H1 (cell line): Measurements from ENCODE around the gene ZYG11B. TPM values are rescaled to one million over a fixed set of nuclear protein-coding genes. Genes with fewer than 3 reads are reported as not detected.

ENCODE experiments used
- CTCF ChIA-PET: fragments of 300-600 bp; sonication (Branson Sonifier 250); formaldehyde crosslinking; loops from one replicate; lab custom pipeline; 2021; ENCODE audit not compliant: partially characterized antibody; lab: Charles Lee
- POLR2A ChIA-PET: fragments of 300-600 bp; sonication (Branson Sonifier 250); formaldehyde crosslinking; loops from one replicate; lab custom pipeline; 2021; ENCODE audit warnings: inconsistent platforms; ENCODE audit not compliant: partially characterized antibody; lab: Charles Lee
- DNase-seq, 2 experiments: peaks; one replicate each; pipeline versions ENCODE4 v3.0.0 to v3.0.0-alpha.2; 2010 to 2022; ENCODE audit warnings: low spot score in 2 of 2, low read depth in 1 of 2, mixed read lengths in 1 of 2
- FAIRE-seq: peaks from 2 replicates; lab custom pipeline; 2011; peaks lifted over from hg19 to GRCh38; lab: Jason Lieb, UNC
- H2AFZ ChIP-seq: 2 replicates; pipeline ENCODE4 v1.8.1; 2012; ENCODE audit warnings: low read length, inconsistent platforms
- H2AK5ac ChIP-seq: 2 replicates; pipeline ENCODE4 v1.6.1; 2013; ENCODE audit warnings: low read depth, low read length
- H2BK120ac ChIP-seq: replicated peaks from 2 replicates; pipeline ENCODE3; 2013; ENCODE audit warnings: low read depth, low read length, inconsistent platforms
- H2BK12ac ChIP-seq: 2 replicates; pipeline ENCODE4 v1.6.1; 2013; ENCODE audit warnings: low read depth, low read length
- H2BK15ac ChIP-seq: 2 replicates; pipeline ENCODE4 v1.6.1; 2013; ENCODE audit warnings: low read length
- H2BK20ac ChIP-seq: 2 replicates; pipeline ENCODE4 v1.6.1; 2013; ENCODE audit warnings: low read length
- H2BK5ac ChIP-seq: 2 replicates; pipeline ENCODE4 v1.6.1; 2013; ENCODE audit warnings: low read depth, low read length
- H3K14ac ChIP-seq: 2 replicates; pipeline ENCODE4 v1.6.1; 2013; ENCODE audit warnings: inconsistent platforms; ENCODE audit not compliant: insufficient read length
- H3K18ac ChIP-seq: 2 replicates; pipeline ENCODE4 v1.6.1; 2013; ENCODE audit warnings: low read length; ENCODE audit errors: extremely low read depth
- H3K23ac ChIP-seq: 2 replicates; pipeline ENCODE4 v1.6.1; 2013; ENCODE audit warnings: inconsistent platforms; ENCODE audit not compliant: insufficient read length
- H3K23me2 ChIP-seq: 2 replicates; pipeline ENCODE4 v1.6.1; 2013; ENCODE audit warnings: low read depth, low read length
- H3K27ac ChIP-seq: 2 replicates; pipeline ENCODE4 v1.6.1; 2011; ENCODE audit warnings: low read depth, low read length, inconsistent platforms
- H3K27me3 ChIP-seq, 4 experiments: replicated peaks in 1 of 4; 1 replicate in 1 of 4; 2 replicates in 3 of 4; pipeline versions ENCODE4 v1.6.1 to v1.8.1; 2011 to 2013; ENCODE audit warnings: low read length in 3 of 4, mild to moderate bottlenecking in 3 of 4, inconsistent platforms in 2 of 4, mixed read lengths in 2 of 4, moderate library complexity in 1 of 4; ENCODE audit not compliant: control insufficient read depth in 3 of 4, insufficient read depth in 3 of 4; ENCODE audit errors: extremely low read depth in 1 of 4
- H3K36me3 ChIP-seq, 4 experiments: 2 replicates each; pipeline versions ENCODE4 v1.6.1 to v1.8.1; 2011 to 2013; ENCODE audit warnings: mild to moderate bottlenecking in 4 of 4, low read length in 3 of 4, moderate library complexity in 2 of 4, control low read depth in 1 of 4, inconsistent platforms in 1 of 4; ENCODE audit not compliant: insufficient read depth in 4 of 4, control insufficient read depth in 2 of 4
- H3K4ac ChIP-seq: replicated peaks from 2 replicates; pipeline ENCODE3; 2013; ENCODE audit warnings: low read length, low read depth, mixed read lengths, inconsistent platforms; ENCODE audit not compliant: insufficient read length
- H3K4me1 ChIP-seq, 4 experiments: replicated peaks in 1 of 4; 1 replicate in 1 of 4; 2 replicates in 3 of 4; pipeline versions ENCODE4 v1.6.1 to v1.8.1; 2011 to 2013; ENCODE audit warnings: low read length in 3 of 4, inconsistent platforms in 2 of 4, mixed read lengths in 1 of 4; ENCODE audit not compliant: insufficient read depth in 4 of 4, control insufficient read depth in 3 of 4
- H3K4me2 ChIP-seq, 2 experiments: 2 replicates each; pipeline versions ENCODE4 v1.6.1 to v1.8.1; 2011 to 2013; ENCODE audit warnings: low read depth in 2 of 2, low read length in 2 of 2, control low read depth in 1 of 2, inconsistent platforms in 1 of 2, mild to moderate bottlenecking in 1 of 2; ENCODE audit not compliant: insufficient read depth in 1 of 2
- H3K4me3 ChIP-seq, 4 experiments: fragments of 200-600, 300-600 bp in 1 of 4; sonication (generic), shearing (Covaris generic), sonication (Bioruptor Twin) in 1 of 4; 2 replicates each; pipeline versions ENCODE4 v1.5.1 to v1.8.1; 2011 to 2016; ENCODE audit warnings: low read length in 4 of 4, low read depth in 3 of 4, control low read depth in 2 of 4, inconsistent platforms in 2 of 4, mild to moderate bottlenecking in 2 of 4, mixed read lengths in 1 of 4, moderate library complexity in 1 of 4; ENCODE audit not compliant: insufficient read depth in 2 of 4; ENCODE audit errors: extremely low read depth in 1 of 4
- H3K56ac ChIP-seq: replicated peaks from 2 replicates; pipeline ENCODE3; 2013; ENCODE audit warnings: low read depth, mild to moderate bottlenecking, mixed read lengths, low read length, inconsistent platforms; ENCODE audit not compliant: insufficient read length
- H3K79me1 ChIP-seq: 2 replicates; pipeline ENCODE4 v1.6.1; 2013; ENCODE audit warnings: low read depth, low read length, control low read depth
- H3K79me2 ChIP-seq, 2 experiments: 2 replicates each; pipeline versions ENCODE4 v1.6.1 to v1.8.1; 2012 to 2013; ENCODE audit warnings: low read length in 2 of 2, mild to moderate bottlenecking in 2 of 2, inconsistent platforms in 1 of 2; ENCODE audit not compliant: insufficient read depth in 2 of 2, control insufficient read depth in 1 of 2
- H3K9ac ChIP-seq, 4 experiments: replicated peaks in 1 of 4; 1 replicate in 1 of 4; 2 replicates in 3 of 4; pipeline versions ENCODE4 v1.6.1 to v1.8.1; 2011 to 2013; ENCODE audit warnings: low read depth in 3 of 4, low read length in 3 of 4, control low read depth in 2 of 4, mild to moderate bottlenecking in 2 of 4, moderate library complexity in 2 of 4, inconsistent platforms in 1 of 4; ENCODE audit errors: extremely low read depth in 1 of 4
- H3K9me3 ChIP-seq, 2 experiments: 2 replicates each; pipeline versions ENCODE4 v1.6.1 to v1.8.1; 2012 to 2013; ENCODE audit warnings: mild to moderate bottlenecking in 2 of 2, moderate library complexity in 2 of 2, control low read depth in 1 of 2, inconsistent platforms in 1 of 2, low read depth in 1 of 2, low read length in 1 of 2, mixed read lengths in 1 of 2; ENCODE audit not compliant: insufficient read depth in 2 of 2
- H4K20me1 ChIP-seq, 2 experiments: replicated peaks in 1 of 2; 2 replicates each; pipeline versions ENCODE3 to v1.8.1; 2011 to 2013; ENCODE audit warnings: inconsistent platforms in 2 of 2, low read length in 2 of 2, mild to moderate bottlenecking in 1 of 2; ENCODE audit not compliant: insufficient read depth in 2 of 2, control insufficient read depth in 1 of 2
- H4K5ac ChIP-seq: 2 replicates; pipeline ENCODE4 v1.6.1; 2013; ENCODE audit warnings: low read length, low read depth, mixed read lengths, inconsistent platforms; ENCODE audit not compliant: insufficient read length
- H4K8ac ChIP-seq: 2 replicates; pipeline ENCODE4 v1.8.0; 2013; ENCODE audit warnings: mild to moderate bottlenecking, moderate library complexity, low read length, inconsistent platforms; ENCODE audit not compliant: insufficient read depth; ENCODE audit errors: extremely low read depth
- H4K91ac ChIP-seq: replicated peaks from 2 replicates; pipeline ENCODE3; 2013; ENCODE audit warnings: low read length, mixed read lengths, inconsistent platforms; ENCODE audit not compliant: insufficient read length
- ATF3 ChIP-seq: IDR thresholded peaks from 2 replicates; pipeline ENCODE4 v1.6.1; 2011; ENCODE audit warnings: low read depth, mild to moderate bottlenecking, low read length; ENCODE audit not compliant: insufficient read depth
- CEBPB ChIP-seq: IDR thresholded peaks from 2 replicates; pipeline ENCODE4 v1.6.1; 2012; ENCODE audit warnings: low read depth, low read length
- CHD1 ChIP-seq: IDR thresholded peaks from 2 replicates; pipeline ENCODE4 v1.6.1; 2012; ENCODE audit warnings: low read depth, low read length, improper control_type of control experiment
- EGR1 ChIP-seq: IDR thresholded peaks from 2 replicates; pipeline ENCODE4 v1.6.1; 2011; ENCODE audit warnings: low read depth, low read length, borderline replicate concordance
- EZH2 ChIP-seq: fragments of 200-600 bp; sonication (generic); IDR thresholded peaks from 2 replicates; pipeline ENCODE4 v1.7.1; 2012; ENCODE audit warnings: low read depth, mild to moderate bottlenecking, moderate library complexity, low read length, inconsistent platforms; ENCODE audit not compliant: severe bottlenecking
- HDAC6 ChIP-seq: IDR thresholded peaks from one replicate; pipeline ENCODE4 v1.7.1; 2012; ENCODE audit warnings: low read depth, mild to moderate bottlenecking, inconsistent platforms, low read length, moderate library complexity
- KDM5A ChIP-seq: fragments of 200-600 bp; IDR thresholded peaks from 2 replicates; pipeline ENCODE4 v1.7.1; 2012; ENCODE audit warnings: mild to moderate bottlenecking, low read length, inconsistent platforms, mixed read lengths
- MAFK ChIP-seq: IDR thresholded peaks from 2 replicates; pipeline ENCODE4 v1.6.1; 2012; ENCODE audit warnings: low read depth, mild to moderate bottlenecking, improper control_type of control experiment, low read length
- POU5F1 ChIP-seq: IDR thresholded peaks from 2 replicates; pipeline ENCODE4 v1.6.1; 2011; ENCODE audit warnings: low read depth, mild to moderate bottlenecking, low read length, moderate library complexity
- RFX5 ChIP-seq: IDR thresholded peaks from 2 replicates; pipeline ENCODE4 v1.6.1; 2011; ENCODE audit warnings: low read depth, low read length, improper control_type of control experiment, borderline replicate concordance
- SP4 ChIP-seq: IDR thresholded peaks from 2 replicates; pipeline ENCODE4 v1.6.1; 2012; ENCODE audit warnings: low read length, inconsistent platforms
- SUZ12 ChIP-seq: fragments of 200-600 bp; sonication (generic); IDR thresholded peaks from 2 replicates; pipeline ENCODE4 v1.6.1; 2012; ENCODE audit warnings: mild to moderate bottlenecking, inconsistent platforms, low read length, moderate library complexity, mixed read lengths
- TAF7 ChIP-seq: optimal IDR thresholded peaks from 2 replicates; pipeline ENCODE3; 2011; ENCODE audit warnings: low read depth, mild to moderate bottlenecking, inconsistent platforms, low read length, moderate library complexity, borderline replicate concordance
- TCF12 ChIP-seq: IDR thresholded peaks from 2 replicates; pipeline ENCODE4 v1.6.1; 2011; ENCODE audit warnings: low read depth, mild to moderate bottlenecking, low read length
- WGBS, 2 experiments: shearing (Covaris generic) in 1 of 2; methylation state at CpG; one replicate each; pipeline versions ENCODE4 v1.1.6 to v1.1.7; 2013 to 2015; ENCODE audit warnings: low lambda C conversion rate in 2 of 2, mixed read lengths in 2 of 2, inconsistent platforms in 1 of 2, low coverage in 1 of 2, missing lambda C conversion rate in 1 of 2; ENCODE audit not compliant: insufficient replicate concordance in 2 of 2, insufficient coverage in 1 of 2, insufficient read length in 1 of 2; ENCODE audit errors: extremely low coverage in 1 of 2, missing lambda C conversion rate in 1 of 2; 5-methylcytosine and 5-hydroxymethylcytosine counted together
- polyA plus RNA-seq, 7 experiments: library from polyadenylated mRNA; depleted of rRNA in 3 of 7; stranded (reverse) in 5 of 7; unstranded in 2 of 7; fragments of >200 nt in 5 of 7; fragments of 200-250 nt in 2 of 7; gene quantifications; 1 replicate in 5 of 7; 2 replicates in 1 of 7; 4 replicates in 1 of 7; pipeline versions ENCODE4 v1.2.1 to v1.2.3, GENCODE V29; 2011 to 2013; ENCODE audit warnings: missing spikeins in 2 of 7, mixed read lengths in 2 of 7
- total RNA-seq: library from RNA; stranded (reverse); fragmentation: NEBNext Ultra II Directional; extraction: Animal tissue kit (Norgen Biotek cat#: 25700); gene quantifications from 2 replicates; pipeline ENCODE4 v1.2.1, GENCODE V29; 2021

ZYG11B gene
- total and polyA plus RNA-seq, 2 of the 8 experiments (the other 6 are each of a cell fraction or from before 2014, with no cell fraction given) = 4.4 to 20.9 TPM

- H2BK15ac ChIP-seq = no peak overlapping the region
- H3K18ac ChIP-seq = no peak overlapping the region
- no peak overlapping the region for H2BK20ac ChIP-seq
- no peak overlapping the region for H2AFZ ChIP-seq
- no peaks in the 10 kb centered on the region for H3K23me2 ChIP-seq
- no peaks in the 10 kb centered on the region for H4K20me1 ChIP-seq
- WGBS, 2 experiments = 94% methylated on average over 4 of the region's 4 CpGs; no CpG with 5 or more reads in 1 of the 2 experiments
- no peak overlapping the region for H4K8ac ChIP-seq
- H3K79me2 ChIP-seq = no peaks in the 10 kb centered on the region
- H3K4me2 ChIP-seq = no peak overlapping the region
- no peak overlapping the region for H4K91ac ChIP-seq
- no peak overlapping the region for H3K14ac ChIP-seq
- H2BK12ac ChIP-seq = no peak overlapping the region
- H3K9ac ChIP-seq = no peak overlapping the region
- no peak overlapping the region for H3K56ac ChIP-seq
- CTCF ChIA-PET = no interaction called here
- POLR2A ChIA-PET = interaction anchor here (0.7 kb wide), 1 partner anchor 129 kb away, joined by 3 read pairs; no protein-coding TSS in a partner anchor
- no peaks in the 10 kb centered on the region for H3K79me1 ChIP-seq
- H3K4me1 ChIP-seq = no peaks in the 10 kb centered on the region
- no peak overlapping the region for H3K4ac ChIP-seq
- no peaks in the 10 kb centered on the region for H3K27me3 ChIP-seq
- H3K36me3 ChIP-seq = no peaks in the 10 kb centered on the region; a peak in 1 of 8 replicates
- no peak overlapping the region for H2BK120ac ChIP-seq
- no peaks in the 10 kb centered on the region for H3K9me3 ChIP-seq
- H2BK5ac ChIP-seq = no peak overlapping the region
- DNase-seq (no peak), FAIRE-seq (no peak)
- H3K4me3 ChIP-seq = no peak overlapping the region
- H4K5ac ChIP-seq = no peak overlapping the region
- H3K27ac ChIP-seq = no peak overlapping the region
- H3K23ac ChIP-seq = no peak overlapping the region
- no peak overlapping the region for H2AK5ac ChIP-seq
- TF ChIP-seq EZH2 = no peak
- TF ChIP-seq TAF7 = no peak
- no peak for TF ChIP-seq TCF12
- TF ChIP-seq POU5F1 = no peak
- no peak for TF ChIP-seq CEBPB
- TF ChIP-seq HDAC6 = no peak
- no peak for TF ChIP-seq ATF3
- no peak for TF ChIP-seq MAFK
- TF ChIP-seq SP4 = no peak
- TF ChIP-seq RFX5 = no peak
- TF ChIP-seq KDM5A = no peak
- no peak for TF ChIP-seq EGR1
- TF ChIP-seq SUZ12 = no peak
- TF ChIP-seq CHD1 = no peak
These were observed 129.3 kb downstream of the ZYG11B start for GRCh38 chr1:52855584-52855983.
